GM21526 (cell line): ENCODE data around the gene PTPRK.

ENCODE experiments used
- ATAC-seq: cut with Tn5 transposase; IDR thresholded peaks from one replicate; pipeline ENCODE4 v1.9.1; 2021; ENCODE audit warnings: moderate library complexity; ENCODE audit not compliant: unreplicated experiment, low FRiP score

Gene PTPRK

DNA sequence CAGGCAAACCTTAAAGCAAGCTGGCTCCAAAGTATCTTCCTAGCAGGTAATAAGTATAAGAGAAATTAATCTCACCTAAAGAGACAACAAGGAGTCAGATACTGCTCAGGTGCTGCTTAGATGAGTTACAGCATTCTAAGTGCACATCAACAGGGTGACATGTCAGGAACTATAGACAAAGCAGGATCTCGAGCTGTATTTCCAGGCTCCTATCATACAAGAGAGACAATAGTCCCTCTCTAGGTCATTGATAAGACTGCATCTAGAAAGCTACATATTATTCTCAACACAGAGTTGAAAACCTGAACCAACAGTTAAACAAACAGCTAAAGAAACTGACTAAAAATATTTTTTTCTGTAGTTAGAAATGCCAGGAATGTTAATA is 3.9 kb downstream of the PTPRK start:
- no peak for ATAC-seq

DNA sequence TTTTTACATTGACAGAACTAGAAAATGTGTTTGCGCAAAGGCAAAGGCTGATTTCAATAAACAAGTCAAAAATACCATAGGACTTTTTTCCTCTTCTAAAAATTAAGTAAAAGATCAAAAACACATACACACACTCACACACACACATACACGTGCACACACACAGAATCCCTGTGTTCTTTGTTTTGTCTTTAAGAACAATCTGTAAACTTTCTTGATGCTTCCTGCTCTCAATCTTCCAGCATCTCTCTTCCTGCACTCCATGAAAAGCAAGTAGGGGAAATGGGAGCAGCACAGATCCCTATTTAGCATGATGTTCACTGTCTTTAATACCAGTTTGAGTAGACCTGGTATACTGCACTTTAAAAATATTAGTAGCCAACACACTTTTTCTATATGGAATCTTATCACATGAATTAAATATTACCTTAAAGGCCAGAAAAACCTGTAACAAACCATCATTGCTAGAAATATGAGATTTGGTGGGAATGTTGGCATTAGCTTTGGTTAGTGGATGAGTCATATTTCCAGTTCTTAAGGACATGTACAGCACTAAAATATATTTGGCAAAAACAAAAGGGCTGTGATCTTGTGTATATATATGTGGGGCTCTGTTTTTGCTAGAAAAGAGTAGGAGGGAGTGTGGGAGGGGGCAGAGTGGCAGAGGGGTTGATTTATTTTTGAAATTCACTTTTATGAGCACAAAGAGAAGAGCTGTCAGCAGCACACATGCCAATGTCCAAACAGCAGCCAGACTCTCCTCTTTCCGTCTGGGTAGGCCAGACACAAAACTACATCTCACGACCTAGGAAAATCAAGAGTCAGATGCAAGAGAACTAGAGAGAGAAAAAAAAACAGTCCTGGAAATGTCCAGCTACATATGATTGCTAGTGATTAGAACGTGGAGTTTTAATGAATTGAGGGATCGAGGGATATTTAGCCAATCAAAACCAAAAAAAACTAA is 4.6 kb downstream of the PTPRK start:
- ATAC-seq: no peak

DNA sequence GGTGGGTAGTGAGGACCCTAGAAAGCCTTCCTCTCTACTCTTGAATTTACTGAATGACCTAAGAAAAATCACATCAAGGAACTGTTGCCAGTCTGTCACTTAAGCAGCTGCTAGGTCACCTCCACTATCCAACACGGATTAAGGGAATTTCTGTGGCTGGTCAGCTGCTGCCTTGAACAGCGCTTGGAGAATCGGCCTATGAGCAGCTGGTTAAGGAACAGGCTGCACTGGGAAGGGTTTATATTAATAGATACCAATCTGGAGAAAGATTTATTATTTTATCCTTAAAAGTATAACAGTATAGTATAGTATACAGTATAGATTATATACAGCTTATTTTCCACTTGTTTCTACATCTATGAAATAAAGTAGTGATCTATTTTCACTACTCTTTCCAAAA is 6.5 kb downstream of the PTPRK start:
- ATAC-seq: no peak

DNA sequence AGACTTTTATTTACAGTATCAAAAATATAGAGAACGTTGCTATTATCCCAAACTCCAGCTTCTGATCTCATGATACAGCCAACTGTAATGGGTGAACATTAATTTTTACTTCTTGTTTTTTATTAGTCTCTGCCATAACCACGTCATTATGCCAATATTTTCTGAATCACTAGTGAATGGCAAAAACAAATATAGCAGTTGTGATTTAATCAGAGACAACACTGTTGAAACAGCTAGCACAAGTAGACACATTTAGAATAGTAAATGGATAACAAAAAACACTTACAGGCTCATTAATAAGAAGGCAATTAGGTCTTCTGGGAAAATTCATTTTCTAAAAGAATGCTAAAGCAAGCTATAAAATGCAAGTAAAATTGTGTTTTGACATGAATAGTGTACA is 8.1 kb downstream of the PTPRK start:
- ATAC-seq: no peak

DNA sequence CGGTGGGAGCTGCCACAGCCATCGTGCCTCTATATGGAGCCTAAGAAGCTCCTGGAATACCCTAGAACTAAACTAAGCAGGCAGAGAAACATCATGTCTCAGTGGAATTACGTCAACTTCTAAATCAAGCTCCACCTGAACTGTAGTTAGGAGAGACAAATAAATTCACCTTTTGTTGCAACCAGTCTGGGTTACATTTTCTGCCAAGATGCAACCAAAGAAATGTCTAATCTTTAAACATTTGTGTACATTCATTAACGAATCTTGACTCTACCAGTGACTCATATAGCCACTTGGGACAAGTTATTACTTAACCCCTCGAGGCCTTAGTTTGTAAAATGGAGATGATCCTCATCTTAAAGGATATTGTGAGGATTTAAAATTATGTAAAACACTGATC is 8.9 kb downstream of the PTPRK start:
- ATAC-seq: no peak

DNA sequence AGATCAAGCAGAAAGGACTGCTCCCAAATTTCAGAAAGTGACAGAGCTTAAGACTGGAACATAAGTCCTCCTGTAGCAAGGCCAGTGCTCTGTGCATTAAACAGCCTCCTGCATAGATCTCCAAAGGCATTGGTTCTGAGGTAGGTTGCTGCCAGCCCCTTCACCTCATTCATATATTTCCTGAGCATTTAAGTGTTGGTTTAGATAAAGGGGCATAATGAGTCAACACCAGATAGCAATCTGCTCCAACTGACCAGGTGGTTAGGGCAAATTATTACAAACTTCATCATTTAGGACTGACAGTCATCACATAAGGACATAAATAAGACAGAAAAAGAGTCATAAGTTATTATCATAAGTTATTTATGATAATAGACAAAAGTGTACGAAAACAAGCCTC is 10.7 kb downstream of the PTPRK start:
- no peak for ATAC-seq

DNA sequence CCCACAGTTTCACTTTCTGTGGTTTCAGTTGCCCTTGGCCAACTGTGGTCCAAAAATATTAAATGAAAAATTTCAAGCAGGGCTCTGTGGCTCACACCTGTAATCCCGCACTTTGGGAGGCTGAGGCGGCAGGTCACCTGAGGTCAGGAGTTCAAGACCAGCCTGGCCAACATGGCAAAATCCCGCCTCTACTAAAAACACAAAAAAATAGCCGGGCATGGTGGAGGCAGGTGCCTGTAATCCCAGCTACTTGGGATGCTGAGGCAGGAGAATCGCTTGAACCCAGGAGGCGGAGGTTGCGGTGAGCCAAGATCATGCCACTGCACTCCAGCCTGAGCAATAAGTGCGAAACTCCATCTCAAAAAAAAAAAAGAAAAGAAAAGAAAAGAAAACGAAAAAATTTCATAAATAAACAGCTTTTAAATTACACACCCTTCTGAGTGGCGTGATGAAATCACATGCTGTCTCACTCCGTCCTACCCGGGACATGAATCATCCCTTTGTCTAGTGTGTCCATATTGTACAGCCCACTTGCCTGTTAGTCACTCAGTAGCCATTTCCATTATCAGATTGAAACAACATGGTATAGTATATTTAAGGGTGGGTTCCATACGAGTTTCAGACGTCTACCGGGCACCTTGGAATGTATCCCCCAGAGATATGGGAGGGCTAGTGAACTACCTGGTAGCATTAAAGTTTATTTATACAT is 11.7 kb downstream of the PTPRK start:
- ATAC-seq: no peak

DNA sequence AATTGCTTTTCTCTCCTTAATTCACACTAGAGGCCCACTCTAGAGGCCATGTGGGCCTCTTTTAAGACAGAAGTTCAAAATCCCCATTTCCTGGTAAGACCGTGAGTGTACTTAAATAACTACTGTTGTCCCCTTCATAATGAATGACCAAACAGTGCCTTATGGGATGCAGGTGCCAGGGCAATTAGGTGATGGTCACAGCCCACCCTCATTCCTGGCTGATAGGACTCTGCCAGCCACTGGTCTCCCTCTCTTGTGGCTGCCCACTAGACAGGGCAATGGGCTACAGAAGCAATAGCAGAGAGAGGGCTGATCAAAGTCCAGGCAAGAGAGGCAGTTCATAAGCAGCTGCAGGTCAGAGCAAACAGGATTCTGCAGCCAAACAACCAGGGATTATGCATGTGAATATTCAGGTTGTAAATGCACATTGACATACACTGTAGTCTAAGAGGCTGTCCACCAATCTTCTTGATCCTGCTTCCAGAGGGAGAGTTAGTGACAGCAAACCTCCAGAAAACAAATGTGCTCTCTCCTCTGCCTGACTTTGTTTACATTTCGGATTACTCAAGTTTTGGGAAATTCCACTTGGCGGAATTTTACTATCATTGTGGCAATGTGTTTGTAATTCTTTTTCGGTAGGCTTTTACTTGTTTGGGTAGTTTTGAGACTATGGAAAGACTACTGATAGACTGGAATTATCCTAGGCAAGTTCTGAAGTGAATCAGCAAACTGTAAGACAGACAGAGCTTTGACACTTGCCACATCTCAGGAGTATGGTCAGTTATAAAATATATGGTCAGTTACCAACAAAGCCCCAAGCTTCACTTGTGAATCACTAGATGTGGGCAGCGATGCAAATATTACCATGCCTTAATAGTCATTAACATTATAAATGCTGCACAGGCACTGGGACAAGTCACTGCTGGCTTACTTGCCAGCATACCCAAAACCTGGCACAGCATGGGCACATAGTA is 12.8 kb downstream of the PTPRK start:
- ATAC-seq: no peak

DNA sequence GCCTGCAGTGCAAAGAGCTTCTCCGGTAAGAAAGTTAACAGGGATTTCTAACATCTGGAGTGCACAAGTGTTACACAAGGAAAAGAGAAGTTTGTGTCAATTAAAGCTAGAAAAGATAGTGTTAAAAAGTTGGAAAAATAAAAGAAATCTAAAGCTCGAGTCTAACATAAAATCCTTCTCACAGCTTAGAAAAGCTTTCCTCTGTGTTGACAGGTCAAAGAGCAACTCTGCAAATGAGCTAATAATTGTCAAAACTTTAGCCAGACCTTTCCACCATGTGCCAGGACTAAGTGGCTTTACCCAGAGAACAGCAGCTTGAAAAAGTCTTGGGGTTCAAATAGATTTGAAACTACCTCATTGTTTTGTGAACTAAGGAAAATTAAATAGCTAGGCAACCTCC is 14.8 kb downstream of the PTPRK start:
- ATAC-seq: no peak

DNA sequence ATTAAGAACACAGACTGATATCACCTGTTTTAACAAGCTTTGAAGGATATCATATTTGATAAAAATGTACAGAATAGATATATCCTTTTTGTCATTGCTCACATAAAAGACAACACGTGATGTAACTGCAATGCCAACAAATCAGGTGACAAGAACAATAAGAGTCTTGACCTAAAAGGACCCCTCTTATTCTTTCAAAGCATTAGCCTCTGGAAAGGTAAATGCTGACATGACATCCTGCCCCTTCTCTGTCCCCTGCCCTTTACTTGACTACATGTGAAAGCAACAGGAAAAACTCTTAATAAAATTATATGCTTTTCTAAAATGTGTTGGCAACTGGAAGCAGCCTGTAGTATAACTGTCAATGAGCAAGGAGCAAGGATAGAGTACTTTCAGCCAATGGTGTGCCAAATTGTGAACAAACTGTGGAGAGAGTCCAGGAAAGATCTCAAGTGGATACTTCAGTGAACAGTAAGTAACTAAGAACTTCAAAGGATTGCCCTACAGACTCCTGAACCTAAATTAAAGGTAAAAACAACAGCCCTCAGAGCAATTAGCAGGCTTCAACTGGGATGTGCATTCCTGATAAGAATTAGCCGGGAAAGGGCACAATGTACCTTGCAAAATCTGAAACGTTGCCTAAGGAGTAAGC is 16.3 kb downstream of the PTPRK start:
- ATAC-seq: no peak

DNA sequence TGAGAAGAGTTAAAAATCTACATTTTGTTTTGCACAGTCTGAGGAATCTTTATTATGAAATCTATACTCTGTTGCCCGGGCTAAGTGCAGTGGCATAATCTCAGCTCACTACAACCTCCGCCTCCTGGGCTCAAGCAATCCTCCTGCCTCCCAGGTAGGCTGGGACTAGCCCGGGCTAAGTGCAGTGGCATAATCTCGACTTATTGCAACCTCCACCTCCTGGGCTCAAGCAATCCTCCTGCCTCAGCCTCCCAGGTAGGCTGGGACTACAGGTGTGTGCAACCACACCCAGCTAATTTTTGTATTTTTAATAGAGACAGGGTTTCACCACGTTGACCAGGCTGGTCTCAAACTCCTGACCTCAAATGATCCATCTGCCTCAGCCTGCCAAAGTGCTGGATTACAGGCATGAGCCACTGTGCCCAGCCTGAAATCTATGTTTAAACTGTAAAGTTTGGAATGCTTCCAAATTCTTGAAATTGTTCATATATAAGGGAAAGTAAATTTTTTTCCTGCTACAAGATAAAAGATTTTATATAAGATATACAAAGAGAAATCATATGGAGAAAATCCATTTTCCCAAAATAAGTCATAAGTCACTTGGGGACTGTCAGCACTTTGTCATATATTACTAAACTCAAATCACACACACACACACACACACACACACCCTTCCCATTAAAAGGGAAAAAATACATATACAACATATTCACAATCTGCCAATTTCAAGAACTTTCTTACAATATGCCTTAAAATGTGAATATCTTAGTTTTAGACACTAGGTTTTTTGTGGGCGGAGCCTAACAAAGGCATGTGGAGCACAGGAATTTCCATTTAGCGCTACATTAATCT is 19.4 kb downstream of the PTPRK start:
- no peak for ATAC-seq

DNA sequence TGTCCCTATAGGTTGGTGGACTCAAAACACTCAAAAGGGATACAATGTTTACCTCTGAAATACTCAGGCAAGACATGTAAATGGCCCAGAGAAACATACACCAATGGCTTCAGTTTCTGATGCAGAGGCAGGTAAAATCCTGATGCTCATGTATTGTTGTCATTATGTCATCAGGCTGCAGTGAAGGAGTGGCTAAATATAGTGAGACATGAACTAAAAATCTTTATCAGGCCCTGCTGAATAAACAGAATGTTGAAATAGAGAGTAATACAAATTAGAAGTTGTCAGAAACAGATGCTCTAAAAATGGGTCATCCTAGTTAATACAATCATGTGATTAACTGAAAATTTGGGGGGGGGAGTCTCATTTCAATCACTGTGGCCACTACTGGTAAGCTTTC is 20.4 kb downstream of the PTPRK start:
- no peak for ATAC-seq

DNA sequence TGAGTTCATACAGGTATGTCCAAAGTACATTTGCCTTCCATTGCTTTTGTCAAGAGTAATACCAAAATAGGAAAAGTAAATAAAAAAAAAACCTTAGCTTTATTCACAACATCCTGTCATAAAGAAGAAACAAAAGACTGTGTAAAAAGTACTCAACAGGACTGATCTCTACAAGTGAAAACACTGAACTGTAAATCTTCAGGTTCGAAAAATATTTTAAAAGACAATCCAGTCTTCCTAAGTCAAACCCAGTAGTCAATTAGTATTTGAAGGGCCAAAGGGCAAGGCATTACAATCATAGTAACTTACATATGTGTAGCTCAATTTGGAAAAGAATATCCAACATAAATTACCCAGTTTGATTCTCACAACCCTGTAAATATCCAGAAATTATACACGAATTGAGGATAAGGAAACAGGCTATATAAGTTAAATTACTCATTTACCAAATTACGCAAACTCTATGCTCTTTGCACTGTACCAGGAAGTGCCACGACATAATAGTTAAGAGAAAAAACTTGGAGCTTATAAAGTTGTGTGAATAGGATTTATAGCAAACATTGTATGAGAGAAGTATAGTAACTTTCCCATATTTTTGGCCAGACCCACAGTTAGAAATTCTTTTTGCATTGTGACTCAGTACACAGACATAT is 21.2 kb downstream of the PTPRK start:
- ATAC-seq: no peak

DNA sequence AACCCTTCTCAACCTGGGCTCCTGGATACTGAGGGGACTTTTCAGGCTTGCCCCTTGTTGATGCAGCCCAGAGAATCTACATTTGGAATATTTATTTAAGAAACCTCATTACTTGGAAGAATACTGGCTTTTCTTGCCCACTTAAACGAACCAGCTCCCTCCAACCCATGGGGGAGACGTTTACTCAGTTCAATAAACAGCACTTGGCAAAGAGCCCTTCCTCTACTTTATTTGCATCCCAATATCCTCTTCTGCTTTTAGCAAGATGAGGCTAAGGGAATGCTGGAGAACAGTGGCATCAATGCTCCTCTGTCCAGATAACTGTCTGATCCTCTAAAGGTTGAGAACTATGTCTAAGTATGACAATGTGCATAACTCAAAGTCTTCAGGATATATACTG is 22.2 kb downstream of the PTPRK start:
- no peak for ATAC-seq

DNA sequence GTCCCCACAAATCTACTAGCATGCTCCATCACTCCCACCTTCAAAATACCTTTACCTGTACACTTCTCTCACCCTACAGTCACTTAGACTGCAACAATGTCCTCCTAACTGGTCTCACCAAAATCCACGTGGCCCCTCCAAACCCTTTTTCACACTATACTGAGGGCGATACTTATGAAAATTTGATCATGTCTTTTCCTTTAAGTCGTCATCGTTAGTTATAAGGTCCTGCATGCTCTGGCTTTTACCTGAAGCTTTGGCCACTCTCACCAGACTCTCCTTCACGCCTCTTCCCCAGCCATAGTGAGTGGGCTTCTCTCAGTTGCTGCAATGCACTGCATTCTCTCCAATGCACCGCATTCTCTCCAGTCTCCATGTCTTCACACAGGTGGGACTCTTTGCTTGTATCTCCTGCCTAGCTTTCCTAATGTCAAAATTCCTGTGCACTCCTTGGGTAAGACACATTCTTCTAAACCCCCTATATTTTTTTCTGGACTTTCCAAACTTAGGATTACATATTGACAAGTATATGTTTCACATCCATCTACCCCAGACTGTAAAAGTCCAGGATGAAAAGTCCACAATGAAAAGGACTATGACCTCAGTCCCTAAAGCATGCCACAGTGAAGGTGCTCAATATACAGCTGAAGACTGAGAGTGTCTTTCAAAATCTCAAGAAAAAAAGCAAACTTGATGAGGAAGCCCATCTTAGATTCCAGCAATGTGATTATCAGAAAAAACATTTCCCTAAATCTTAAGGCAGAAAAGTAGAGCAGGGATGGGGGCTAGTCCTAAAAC is 24.7 kb downstream of the PTPRK start:
- no peak for ATAC-seq

DNA sequence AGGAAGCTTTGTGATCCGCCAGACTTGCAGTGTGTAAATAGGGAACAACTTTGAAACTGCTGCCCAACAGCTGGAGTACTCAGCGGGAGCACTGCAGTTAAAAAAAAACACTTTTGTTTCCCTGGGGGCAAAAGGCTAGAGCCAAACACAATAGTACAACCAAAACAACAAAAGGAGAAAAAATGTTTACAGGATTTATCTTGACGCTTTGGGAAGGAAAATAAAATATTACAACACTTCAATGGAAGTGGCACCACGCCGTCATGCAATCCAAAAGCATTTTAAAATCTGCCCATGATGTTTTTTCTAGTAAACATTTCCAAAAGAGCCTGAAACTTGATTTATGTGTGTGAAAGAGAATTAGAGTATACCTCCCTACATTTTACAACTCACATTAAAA is 26.0 kb downstream of the PTPRK start:
- no peak for ATAC-seq

DNA sequence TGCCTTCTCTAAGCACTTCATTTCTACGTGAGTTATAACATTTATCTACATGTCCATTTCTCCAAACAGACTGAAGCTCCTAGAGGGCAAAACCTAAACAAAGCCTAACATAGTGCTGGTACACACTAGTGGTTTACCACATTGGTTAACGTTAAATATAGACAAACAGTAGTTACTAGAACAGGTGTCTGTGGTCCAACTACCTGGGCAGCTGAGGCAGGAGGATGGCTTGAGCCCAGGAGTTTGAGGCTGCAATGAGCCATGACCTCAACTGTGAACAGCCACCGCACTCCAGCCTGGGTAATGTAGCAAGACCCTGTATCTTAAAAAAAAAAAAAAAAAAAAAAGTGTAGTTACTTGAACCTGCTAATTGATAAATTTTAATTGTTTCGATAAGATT is 26.5 kb downstream of the PTPRK start:
- no peak for ATAC-seq

DNA sequence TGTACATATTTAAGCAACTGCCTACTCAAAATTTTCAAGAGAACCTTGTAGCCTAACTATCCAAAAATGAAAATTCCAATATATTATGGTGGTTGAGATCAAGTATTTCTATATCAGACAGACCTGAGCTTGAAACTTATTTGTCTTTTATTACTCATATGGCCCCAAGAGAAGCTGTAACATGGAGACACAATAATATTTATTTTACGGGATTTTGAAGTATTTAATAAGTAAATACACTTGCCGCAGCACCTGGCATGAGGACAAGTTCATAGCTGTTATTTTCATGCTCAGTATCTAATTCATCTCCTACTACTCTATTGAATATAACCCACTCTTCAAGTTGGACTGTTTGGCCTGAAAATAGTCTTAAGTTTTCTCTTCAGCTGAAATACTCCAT is 28.0 kb downstream of the PTPRK start:
- no peak for ATAC-seq
